GM18861 (cell line): Measurements from ENCODE around the gene HSD17B11.
"Not testable (repeated sequence)": the region's sequence is repeated elsewhere in the genome, so short reads cannot be mapped to it uniquely, and the experiment has no call there.

Experiments used
- ATAC-seq: cut with Tn5 transposase; IDR thresholded peaks from one replicate; pipeline ENCODE4 v1.9.1; 2021; ENCODE audit not compliant: unreplicated experiment

Gene HSD17B11

GRCh38 chr4:87390891-87391575 lies at the start of gene HSD17B11:
Gene HSD17B11 (minus strand): TSS chr4:87391188. CDS start chr4:87391070, 118 bp downstream.
- peak; percentile 100 for ATAC-seq

GRCh38 chr4:87433342-87433741 lies 42.4 kb upstream of the HSD17B11 start:
- no peak for ATAC-seq

GRCh38 chr4:87430038-87430437 lies 39.0 kb upstream of the HSD17B11 start:
- no peak for ATAC-seq

DNA sequence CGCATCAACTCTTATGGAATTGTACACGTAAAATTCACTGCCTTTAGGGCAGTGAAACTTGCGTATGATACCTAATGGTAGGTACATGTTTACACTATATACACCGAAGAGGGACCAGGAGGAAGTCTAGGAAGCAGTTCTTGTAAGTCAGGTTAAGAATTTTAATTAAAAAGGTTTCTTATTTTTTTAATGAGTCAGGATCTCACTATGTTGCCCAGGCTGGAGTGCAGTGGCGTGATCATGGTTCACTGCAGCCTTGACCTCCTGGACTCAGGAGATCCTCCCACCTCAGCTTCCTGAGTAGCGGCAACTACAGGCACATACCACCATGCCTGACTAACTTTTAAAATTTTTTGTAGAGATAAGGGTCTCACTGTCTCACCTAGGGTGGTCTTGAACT lies 38.0 kb upstream of the HSD17B11 start:
- no peak for ATAC-seq

DNA sequence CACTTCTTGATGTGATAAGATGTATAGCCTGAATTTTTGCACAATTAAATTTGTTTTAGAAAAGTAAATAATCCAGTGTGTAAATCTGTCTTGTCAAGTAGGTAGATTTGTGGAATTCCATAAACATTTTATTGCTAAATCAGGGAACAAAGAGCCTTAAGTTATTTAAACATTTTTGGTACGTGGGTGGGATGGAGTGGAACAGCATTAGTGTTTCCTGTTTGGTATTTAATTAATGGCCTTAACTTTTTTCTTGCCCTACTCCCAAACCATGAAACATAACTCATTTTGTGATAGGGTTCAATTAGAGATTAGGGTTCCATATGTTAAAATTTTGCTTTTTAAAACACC lies 36.5 kb upstream of the HSD17B11 start:
- no peak for ATAC-seq

DNA sequence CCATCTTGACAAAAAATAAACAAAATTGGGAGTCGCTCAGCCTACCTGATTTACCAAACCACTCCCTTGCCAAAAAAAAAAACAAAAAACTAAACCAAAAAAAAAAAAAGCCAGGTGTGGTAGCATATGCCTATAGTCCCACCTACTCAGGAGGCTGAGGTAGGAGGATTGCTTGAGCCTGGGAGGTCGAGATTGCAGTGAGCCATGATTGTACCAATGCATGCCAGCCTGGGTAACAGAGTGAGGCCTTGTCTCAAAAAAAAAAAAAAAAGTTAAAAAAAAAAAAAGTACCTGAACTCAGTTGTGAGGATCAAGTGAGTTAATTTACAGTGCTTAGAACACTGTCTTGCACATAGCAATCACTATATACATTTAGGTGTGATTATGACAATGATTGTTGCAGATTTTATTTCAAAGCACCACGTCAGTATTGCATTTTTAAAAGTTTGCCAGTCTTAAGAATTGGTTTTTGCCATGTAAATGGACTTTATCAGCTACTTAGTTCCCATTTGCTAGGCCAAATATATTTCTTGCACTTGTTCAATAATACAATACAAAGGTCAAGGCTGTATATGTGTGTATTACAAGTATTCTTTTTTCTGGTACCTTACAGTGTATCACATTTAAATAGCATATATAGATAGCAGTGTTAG lies 36.0 kb upstream of the HSD17B11 start:
- ATAC-seq = no peak

DNA sequence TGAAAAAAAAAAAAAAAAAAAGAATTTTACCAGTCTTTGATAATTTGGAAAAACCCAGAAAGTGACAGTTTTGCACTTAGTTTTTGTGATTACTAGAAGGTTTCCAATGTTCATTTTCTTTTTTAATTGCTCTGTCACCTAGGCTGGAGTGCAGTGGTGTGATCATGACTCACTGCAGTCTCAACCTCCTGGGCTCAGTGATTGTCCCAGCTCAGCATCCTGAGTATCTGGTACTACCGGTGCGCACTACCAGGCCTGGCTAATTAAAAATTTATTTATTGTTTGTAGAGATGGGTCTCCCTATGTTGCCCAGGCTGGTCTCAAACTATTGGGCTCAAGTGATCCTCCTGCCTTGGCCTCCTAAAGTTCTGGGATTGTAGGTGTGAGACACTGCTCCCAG lies 34.7 kb upstream of the HSD17B11 start:
- no peak for ATAC-seq

GRCh38 chr4:87424099-87424543 lies 33.1 kb upstream of the HSD17B11 start:
- ATAC-seq = not testable (repeated sequence)

- ATAC-seq = no peak
These were observed 32.5 kb upstream of the HSD17B11 start for GRCh38 chr4:87423317-87424098.

- peak; percentile 77 for ATAC-seq
These were observed 31.4 kb upstream of the HSD17B11 start, which contains the start of gene NUDT9 for GRCh38 chr4:87422104-87423052. Gene NUDT9 (plus strand): TSS chr4:87422573. CDS start chr4:87422906, 333 bp downstream.

- no peak for ATAC-seq
These were observed 29.4 kb upstream of the HSD17B11 start for GRCh38 chr4:87420276-87420830.

- ATAC-seq = no peak
These were observed 28.7 kb upstream of the HSD17B11 start for GRCh38 chr4:87419578-87420249.

DNA sequence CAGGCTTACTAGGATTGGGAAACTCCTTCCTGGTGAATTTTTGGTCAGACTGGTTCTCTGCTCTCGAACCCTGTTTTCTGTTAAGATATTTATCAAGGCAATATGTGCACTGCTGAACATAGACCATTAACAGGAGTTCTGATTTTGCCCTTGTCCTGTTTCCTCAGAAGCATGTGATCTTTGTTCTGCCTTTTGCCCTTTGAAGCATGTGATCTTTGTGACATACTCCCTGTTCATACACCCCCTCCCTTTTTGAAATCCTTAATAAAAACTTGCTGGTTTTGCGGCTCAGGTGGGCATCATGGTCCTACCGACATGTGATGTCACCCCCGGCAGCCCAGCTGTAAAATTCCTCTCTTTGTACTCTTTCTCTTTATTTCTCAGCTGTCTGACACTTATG lies 27.4 kb upstream of the HSD17B11 start:
- not testable (repeated sequence) for ATAC-seq

GRCh38 chr4:87416965-87417364 lies 26.0 kb upstream of the HSD17B11 start:
- ATAC-seq = no peak

DNA sequence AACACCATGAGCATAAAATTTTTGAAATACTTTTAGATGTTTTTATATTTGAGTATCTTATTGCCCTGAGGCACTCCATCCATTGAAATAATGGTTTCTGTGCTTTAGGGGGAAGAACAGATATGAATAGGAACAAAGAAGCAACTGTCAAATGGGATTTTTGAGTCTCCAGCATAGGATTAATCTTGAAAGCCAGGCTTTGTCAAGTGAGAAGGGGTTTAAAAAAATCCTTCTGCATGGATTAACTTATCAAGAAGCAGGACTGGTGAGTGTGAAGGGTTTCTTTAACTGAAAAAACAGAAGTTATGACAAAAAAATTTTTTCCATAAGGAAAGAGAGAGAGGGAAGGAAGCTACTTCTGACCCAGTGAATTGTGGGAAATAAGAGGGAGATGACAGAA lies 23.8 kb upstream of the HSD17B11 start:
- ATAC-seq = no peak

DNA sequence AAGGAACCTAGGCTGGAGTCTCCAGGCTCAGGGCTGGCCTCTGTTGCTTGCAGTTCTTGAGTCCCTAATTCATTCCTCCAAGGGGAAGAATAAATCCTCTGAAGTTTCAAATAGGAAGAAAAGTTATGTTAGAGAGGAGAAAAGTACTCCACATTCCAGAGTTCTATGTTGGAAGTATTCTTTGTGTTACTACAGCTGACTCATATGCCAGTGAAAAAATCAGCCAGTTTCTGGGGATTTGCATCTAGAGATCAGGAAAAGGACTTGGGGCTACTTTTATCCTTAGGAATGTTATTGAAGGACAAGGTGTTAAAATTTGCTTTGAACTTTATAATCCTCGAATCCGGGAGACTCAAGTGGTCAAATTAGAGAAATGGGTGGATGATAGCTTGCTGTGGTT lies 19.7 kb upstream of the HSD17B11 start:
- ATAC-seq = no peak

DNA sequence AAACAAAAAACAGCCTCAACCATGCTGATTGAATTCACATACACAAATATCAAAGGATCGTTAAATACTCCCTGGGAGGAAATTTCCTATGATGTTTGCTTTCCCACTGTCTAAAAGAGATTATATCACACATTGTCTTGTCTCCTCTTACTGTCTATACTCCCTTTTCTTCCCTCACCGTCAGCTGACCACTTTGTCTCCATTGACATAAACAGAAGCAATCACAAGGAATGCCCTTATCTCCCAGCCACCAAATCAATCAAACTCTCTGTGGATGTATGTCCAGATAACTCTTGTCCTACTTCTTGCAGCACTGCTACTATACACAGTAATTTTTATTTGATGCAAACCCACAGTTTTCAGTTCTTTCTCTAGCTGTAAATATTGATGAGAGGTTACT lies 19.2 kb upstream of the HSD17B11 start:
- no peak for ATAC-seq

- ATAC-seq = no peak
These were observed 18.5 kb upstream of the HSD17B11 start for GRCh38 chr4:87409420-87409939.

DNA sequence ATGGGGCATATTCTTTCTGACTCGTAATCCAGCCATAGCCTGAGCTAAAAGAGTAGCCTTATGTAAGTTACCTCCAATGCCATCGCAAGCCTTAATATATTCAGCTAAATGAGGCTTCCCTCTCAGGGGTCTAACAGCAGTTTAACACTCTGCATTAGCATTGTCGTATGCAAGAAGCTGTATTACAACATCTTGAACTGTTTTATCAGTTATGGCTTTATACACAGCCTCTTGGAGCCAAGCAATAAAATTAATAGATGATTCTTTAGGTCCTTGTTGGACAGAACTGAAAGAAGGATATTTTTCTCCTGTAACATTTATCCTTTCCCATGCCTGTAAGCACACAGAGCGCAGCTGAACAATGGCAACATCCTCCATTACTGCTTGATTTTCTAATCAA lies 15.9 kb upstream of the HSD17B11 start:
- not testable (repeated sequence) for ATAC-seq

DNA sequence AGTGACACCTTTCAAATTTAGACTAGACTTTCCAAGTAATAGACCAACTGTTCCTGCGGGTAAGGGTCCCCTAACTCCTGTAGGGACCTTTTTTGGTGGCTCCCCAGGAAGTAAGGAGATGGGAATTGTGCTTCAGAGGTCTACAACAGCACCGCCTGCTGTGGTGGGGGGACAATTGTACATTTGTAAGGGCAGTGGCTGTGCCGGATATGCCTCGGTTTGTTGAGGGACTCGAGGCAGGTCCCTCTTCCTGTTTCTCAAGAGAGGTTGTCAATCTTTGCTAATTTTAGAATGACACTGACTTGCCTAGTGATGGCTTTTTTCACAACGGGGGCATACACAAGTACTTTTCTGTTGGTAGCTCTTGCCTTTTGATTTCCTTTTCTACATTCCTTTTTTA lies 15.5 kb upstream of the HSD17B11 start:
- ATAC-seq = no peak
